ENCODE results near the gene KCND3.

DNA sequence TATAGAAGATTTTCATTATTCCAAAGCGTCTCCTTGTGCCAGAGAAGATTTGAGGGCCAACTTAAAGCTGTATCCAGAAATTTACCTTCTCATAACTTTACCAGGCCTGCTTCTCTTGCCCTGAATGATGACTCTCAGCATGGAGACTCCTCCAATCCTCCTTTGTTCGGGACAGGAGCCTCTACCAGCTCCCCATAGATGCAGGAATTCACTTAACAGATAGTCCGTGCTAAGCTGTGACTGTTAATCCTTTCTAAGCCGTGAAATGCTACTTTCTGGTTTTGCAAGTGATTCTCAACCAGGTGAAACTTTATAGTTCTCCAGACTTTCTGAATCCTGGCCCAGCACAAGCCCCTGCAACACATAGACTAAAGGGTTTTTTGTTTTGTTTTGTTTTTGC lies 31.8 kb upstream of the KCND3 start:
- TF ChIP-seq CTCF (optimal IDR thresholded peaks at IDR 0.05 in 1 of 3, IDR thresholded peaks at IDR 0.05 in 1 of 3, conservative IDR thresholded peaks at IDR 0.05 in 1 of 3; ENCODE audit: extremely low read depth in 1 of 3, insufficient read depth in 2 of 3, low read length in 3 of 3), result no peak
- no peak for TF ChIP-seq EZH2 (IDR thresholded peaks at IDR 0.05; ENCODE audit: low read length)

All from keratinocyte (primary cell).